WTC11 (cell line): ENCODE measurements around the gene JMJD4.

Source experiments
- ATF6 ChIP-seq: sonication (generic); formaldehyde crosslinking; IDR thresholded peaks from 2 replicates; pipeline ENCODE4 v1.8.1; 2023; ENCODE audit warnings: mild to moderate bottlenecking, missing genetic modification reagents
- CBFB ChIP-seq: sonication (generic); formaldehyde crosslinking; IDR thresholded peaks from 2 replicates; pipeline ENCODE4 v1.8.1; 2022; ENCODE audit warnings: mild to moderate bottlenecking, low read depth, missing genetic modification reagents
- FOXP1 ChIP-seq: sonication (generic); formaldehyde crosslinking; IDR thresholded peaks from 2 replicates; pipeline ENCODE4 v1.8.0; 2022; ENCODE audit warnings: missing genetic modification reagents, mild to moderate bottlenecking, moderate library complexity, borderline replicate concordance
- KAT7 ChIP-seq: sonication (generic); formaldehyde crosslinking; IDR thresholded peaks from 2 replicates; pipeline ENCODE4 v1.8.1; 2023; ENCODE audit warnings: missing genetic modification reagents, mild to moderate bottlenecking, borderline replicate concordance
- MLX ChIP-seq: sonication (generic); formaldehyde crosslinking; IDR thresholded peaks from 2 replicates; pipeline ENCODE4 v1.8.1; 2023; ENCODE audit warnings: mild to moderate bottlenecking, missing genetic modification reagents, moderate library complexity
- NR2C2 ChIP-seq: sonication (generic); formaldehyde crosslinking; IDR thresholded peaks from 2 replicates; pipeline ENCODE4 v1.8.0; 2022; ENCODE audit warnings: mild to moderate bottlenecking, missing genetic modification reagents
- ZNF396 ChIP-seq: fragments of 250-450 bp; sonication (Bioruptor Pico); IDR thresholded peaks from 2 replicates; pipeline ENCODE4 v1.8.0; 2021; ENCODE audit warnings: mild to moderate bottlenecking, moderate library complexity, borderline replicate concordance
- TF ChIP-seq, protein P1 (sequence below): fragments of 200-600 bp; IDR thresholded peaks from 2 replicates; pipeline ENCODE4 v1.8.0; 2022; ENCODE audit warnings: antibody characterized with exemption
- TF ChIP-seq, protein P2 (sequence below): sonication (generic); formaldehyde crosslinking; IDR thresholded peaks from 2 replicates; pipeline ENCODE4 v1.8.0; 2022; ENCODE audit warnings: mild to moderate bottlenecking, missing genetic modification reagents

- TF ChIP-seq NR2C2 (CRISPR knock-in tag) (no peak), ATF6 (CRISPR knock-in tag) (no peak), KAT7 (CRISPR knock-in tag) (no peak), ZNF396 (CRISPR knock-in tag) (no peak), CBFB (CRISPR knock-in tag) (no peak), FOXP1 (CRISPR knock-in tag) (no peak), MLX (no peak)
- TF ChIP-seq, protein P1, sequence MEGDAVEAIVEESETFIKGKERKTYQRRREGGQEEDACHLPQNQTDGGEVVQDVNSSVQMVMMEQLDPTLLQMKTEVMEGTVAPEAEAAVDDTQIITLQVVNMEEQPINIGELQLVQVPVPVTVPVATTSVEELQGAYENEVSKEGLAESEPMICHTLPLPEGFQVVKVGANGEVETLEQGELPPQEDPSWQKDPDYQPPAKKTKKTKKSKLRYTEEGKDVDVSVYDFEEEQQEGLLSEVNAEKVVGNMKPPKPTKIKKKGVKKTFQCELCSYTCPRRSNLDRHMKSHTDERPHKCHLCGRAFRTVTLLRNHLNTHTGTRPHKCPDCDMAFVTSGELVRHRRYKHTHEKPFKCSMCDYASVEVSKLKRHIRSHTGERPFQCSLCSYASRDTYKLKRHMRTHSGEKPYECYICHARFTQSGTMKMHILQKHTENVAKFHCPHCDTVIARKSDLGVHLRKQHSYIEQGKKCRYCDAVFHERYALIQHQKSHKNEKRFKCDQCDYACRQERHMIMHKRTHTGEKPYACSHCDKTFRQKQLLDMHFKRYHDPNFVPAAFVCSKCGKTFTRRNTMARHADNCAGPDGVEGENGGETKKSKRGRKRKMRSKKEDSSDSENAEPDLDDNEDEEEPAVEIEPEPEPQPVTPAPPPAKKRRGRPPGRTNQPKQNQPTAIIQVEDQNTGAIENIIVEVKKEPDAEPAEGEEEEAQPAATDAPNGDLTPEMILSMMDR, result no peak
- TF ChIP-seq, protein P2, sequence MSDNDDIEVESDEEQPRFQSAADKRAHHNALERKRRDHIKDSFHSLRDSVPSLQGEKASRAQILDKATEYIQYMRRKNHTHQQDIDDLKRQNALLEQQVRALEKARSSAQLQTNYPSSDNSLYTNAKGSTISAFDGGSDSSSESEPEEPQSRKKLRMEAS (CRISPR knock-in tag), result no peak
Measured at GRCh38 chr1:227777156-227777555, 42.1 kb upstream of the JMJD4 start.
